ENCODE measurements around the gene WHAMM.

GRCh38 chr15:82768414-82769054 is 40.9 kb upstream of the WHAMM start:
- TF ChIP-seq CTCF (conservative IDR thresholded peaks at IDR 0.05; ENCODE audit: low read length), result no peak
- TF ChIP-seq EZH2phosphoT487 (IDR thresholded peaks at IDR 0.05; ENCODE audit: borderline replicate concordance, low read depth, low read length), result no peak
